HepG2 (cell line): ENCODE measurements around the gene IL36B. TPM values are rescaled to one million over a fixed set of nuclear protein-coding genes. Genes with fewer than 3 reads are reported as not detected.
A peak's percentile ranks its signal among the peaks of the same experiment; 100 is the strongest.

Experiments used
- ATAC-seq: fragments of 200-7000 bp; cut with Tn5 transposase; 3 replicates; pipeline ENCODE4 v1.9.1; 2020; ENCODE audit warnings: mild to moderate bottlenecking, moderate library complexity
- BruUV-seq: library from RNA; stranded (reverse); fragments of 400-500 nt; replicated peaks from 2 replicates; lab custom pipeline; 2021; lab: Mats Ljungman, UMichigan
- CTCF ChIA-PET: fragments of 300-600 bp; formaldehyde crosslinking; extraction: SDS; loops from one replicate; lab custom pipeline; 2021; ENCODE audit warnings: low total read pairs, inconsistent platforms, low intra/inter-chr PET ratio; lab: Yijun Ruan, JAX
- POLR2A ChIA-PET: fragments of 350-600 bp; sonication (Branson Sonifier 250); formaldehyde crosslinking; loops from one replicate; lab custom pipeline; 2020; ENCODE audit warnings: antibody characterized with exemption, inconsistent platforms; lab: Yijun Ruan, JAX
- DNase-seq: peaks from one replicate; pipeline ENCODE4 v3.0.0-alpha.2; 2015; ENCODE audit warnings: low spot score
- FAIRE-seq: peaks from 3 replicates; lab custom pipeline; 2011; peaks lifted over from hg19 to GRCh38; lab: Jason Lieb, UNC
- H2AFZ ChIP-seq: one replicate; pipeline ENCODE4 v1.6.1; 2011; ENCODE audit warnings: low read length, inconsistent platforms
- H3K27ac ChIP-seq: fragments of 300-600 bp; 3 replicates; pipeline ENCODE4 v1.8.0; 2011; ENCODE audit warnings: mixed run types, mild to moderate bottlenecking, mixed read lengths, low read length, inconsistent platforms; ENCODE audit not compliant: insufficient read depth; ENCODE audit errors: extremely low read length
- H3K27me3 ChIP-seq, 2 experiments: fragments of 200-600 bp in 1 of 2; 2 replicates in 1 of 2; 3 replicates in 1 of 2; pipeline versions ENCODE4 v1.6.0 to v1.8.0; 2011; ENCODE audit warnings: low read length in 2 of 2, mild to moderate bottlenecking in 2 of 2, moderate library complexity in 2 of 2, inconsistent platforms in 1 of 2; ENCODE audit not compliant: insufficient read depth in 2 of 2, control insufficient read depth in 1 of 2
- H3K36me3 ChIP-seq, 2 experiments: fragments of 200-600 bp in 1 of 2; replicated peaks in 1 of 2; 2 replicates in 1 of 2; 3 replicates in 1 of 2; pipeline versions ENCODE4 v1.5.1 to v1.8.0; 2011; ENCODE audit warnings: low read length in 2 of 2, inconsistent platforms in 1 of 2; ENCODE audit not compliant: insufficient read depth in 2 of 2, control insufficient read depth in 1 of 2
- H3K4me1 ChIP-seq: 2 replicates; pipeline ENCODE4 v1.5.1; 2012; ENCODE audit warnings: low read length, inconsistent platforms; ENCODE audit not compliant: insufficient read depth
- H3K4me2 ChIP-seq: 2 replicates; pipeline ENCODE4 v1.6.0; 2011; ENCODE audit warnings: low read depth, low read length, inconsistent platforms
- H3K4me3 ChIP-seq, 3 experiments: fragments of 200-600 bp in 1 of 3; sonication (generic), shearing (Covaris generic) in 1 of 3; replicated peaks in 1 of 3; 2 replicates each; pipeline ENCODE4 v1.5.1; 2011 to 2016; ENCODE audit warnings: low read length in 3 of 3, inconsistent platforms in 2 of 3, low read depth in 2 of 3, mild to moderate bottlenecking in 2 of 3, control low read depth in 1 of 3, mixed read lengths in 1 of 3; ENCODE audit not compliant: insufficient read depth in 1 of 3
- H3K79me2 ChIP-seq: one replicate; pipeline ENCODE4 v1.6.1; 2011; ENCODE audit warnings: low read length, inconsistent platforms; ENCODE audit not compliant: insufficient read depth
- H3K9ac ChIP-seq: 2 replicates; pipeline ENCODE4 v1.6.0; 2011; ENCODE audit warnings: mild to moderate bottlenecking, low read depth, low read length, inconsistent platforms; ENCODE audit not compliant: insufficient read depth
- H3K9me3 ChIP-seq: 2 replicates; pipeline ENCODE4 v1.5.1; 2012; ENCODE audit warnings: mild to moderate bottlenecking, low read length
- H4K20me1 ChIP-seq: 2 replicates; pipeline ENCODE4 v1.6.0; 2011; ENCODE audit warnings: inconsistent platforms, mild to moderate bottlenecking, low read length, moderate library complexity; ENCODE audit not compliant: insufficient read depth
- CERS6 ChIP-seq: sonication (generic); formaldehyde crosslinking; IDR thresholded peaks from 2 replicates; pipeline ENCODE4 v1.5.0; 2020; ENCODE audit warnings: missing genetic modification reagents
- CTCF ChIP-seq: sonication (generic); formaldehyde crosslinking; IDR thresholded peaks from 2 replicates; pipeline ENCODE4 v1.5.0; 2020; ENCODE audit warnings: mild to moderate bottlenecking, missing genetic modification reagents, moderate library complexity
- ELF4 ChIP-seq: sonication (generic); formaldehyde crosslinking; IDR thresholded peaks from 2 replicates; pipeline ENCODE4 v1.5.0; 2020; ENCODE audit warnings: missing genetic modification reagents, mild to moderate bottlenecking, moderate library complexity, borderline replicate concordance
- FLYWCH1 ChIP-seq: sonication (generic); formaldehyde crosslinking; IDR thresholded peaks from 2 replicates; pipeline ENCODE4 v1.8.1; 2023; ENCODE audit warnings: mild to moderate bottlenecking, missing genetic modification reagents
- GFI1 ChIP-seq: sonication (generic); formaldehyde crosslinking; IDR thresholded peaks from 2 replicates; pipeline ENCODE4 v1.5.0; 2020; ENCODE audit warnings: missing genetic modification reagents, mild to moderate bottlenecking, borderline replicate concordance
- MNT ChIP-seq: fragments of 450-650 bp; IDR thresholded peaks from 2 replicates; pipeline ENCODE4 v1.6.1; 2016
- PPARG ChIP-seq: conservative IDR thresholded peaks from 2 replicates; pipeline ENCODE4 v1.6.1; 2016; ENCODE audit warnings: missing biosample characterization, missing genetic modification reagents
- RAD21 ChIP-seq: fragments of 450-650 bp; formaldehyde crosslinking; IDR thresholded peaks from 2 replicates; pipeline ENCODE4 v1.5.0; 2020; ENCODE audit warnings: mild to moderate bottlenecking
- RORA ChIP-seq: sonication (generic); formaldehyde crosslinking; IDR thresholded peaks from 2 replicates; pipeline ENCODE4 v1.5.0; 2020; ENCODE audit warnings: mild to moderate bottlenecking, missing genetic modification reagents, moderate library complexity
- STAG1 ChIP-seq: sonication (generic); formaldehyde crosslinking; IDR thresholded peaks from 2 replicates; pipeline ENCODE4 v1.4.0; 2020; ENCODE audit warnings: missing genetic modification reagents
- ZBTB7A ChIP-seq: sonication (generic); formaldehyde crosslinking; IDR thresholded peaks from 2 replicates; pipeline ENCODE4 v1.8.0; 2022; ENCODE audit warnings: mild to moderate bottlenecking, missing genetic modification reagents
- ZKSCAN8 ChIP-seq: IDR thresholded peaks from 2 replicates; pipeline ENCODE4 v1.6.1; 2016; ENCODE audit warnings: borderline replicate concordance, missing genetic modification reagents, missing compliant biosample characterization
- ZNF225 ChIP-seq: sonication (generic); formaldehyde crosslinking; IDR thresholded peaks from 2 replicates; pipeline ENCODE4 v1.4.0; 2020; ENCODE audit warnings: mild to moderate bottlenecking, missing genetic modification reagents
- ZNF3 ChIP-seq: IDR thresholded peaks from 2 replicates; pipeline ENCODE4 v1.7.0; 2017; ENCODE audit warnings: inconsistent platforms
- ZNF382 ChIP-seq: sonication (generic); formaldehyde crosslinking; IDR thresholded peaks from 2 replicates; pipeline ENCODE4 v1.5.0; 2020; ENCODE audit warnings: missing genetic modification reagents, mild to moderate bottlenecking, borderline replicate concordance
- ZNF607 ChIP-seq: sonication (generic); formaldehyde crosslinking; IDR thresholded peaks from 2 replicates; pipeline ENCODE4 v1.5.1; 2020; ENCODE audit warnings: missing genetic modification reagents, mild to moderate bottlenecking, borderline replicate concordance
- ZNF770 ChIP-seq: sonication (generic); formaldehyde crosslinking; IDR thresholded peaks from 2 replicates; pipeline ENCODE4 v1.5.0; 2020; ENCODE audit warnings: mild to moderate bottlenecking, missing genetic modification reagents
- ZSCAN30 ChIP-seq: sonication (generic); formaldehyde crosslinking; IDR thresholded peaks from 2 replicates; pipeline ENCODE4 v1.5.0; 2020; ENCODE audit warnings: mild to moderate bottlenecking, missing genetic modification reagents
- WGBS: methylation state at CpG from one replicate; pipeline ENCODE4 v1.1.6; 2017; ENCODE audit warnings: low lambda C conversion rate; 5-methylcytosine and 5-hydroxymethylcytosine counted together
- in situ Hi-C: cut with HindIII; loops from 2 replicates; pipeline ENCODE4 v1.10.0; 2017; ENCODE audit warnings: low pct_unique_long_range_greater_than_20kb; ENCODE audit not compliant: extremely low pct_ligation_motif_present
- intact Hi-C: fragments of 100-400 bp; cut with micrococcal nuclease; formaldehyde crosslinking; loops from one replicate; pipeline ENCODE4 v1.10.0; 2022; ENCODE audit not compliant: unreplicated experiment
- polyA plus RNA-seq, 8 experiments: library from polyadenylated mRNA; depleted of rRNA in 3 of 8; stranded (reverse) in 7 of 8; unstranded in 1 of 8; fragments of >200 nt; fragmentation: Illumina TruSeq in 4 of 8; extraction: Trizol in 4 of 8; gene quantifications; 2 replicates each; pipeline versions ENCODE4 v1.2.1 to v1.2.3, GENCODE V29; 2011 to 2016; ENCODE audit warnings: low read depth in 4 of 8, missing spikeins in 1 of 8, mixed read lengths in 1 of 8; ENCODE audit not compliant: insufficient read depth in 1 of 8
- total RNA-seq, 5 experiments: library from RNA; depleted of rRNA; stranded (reverse); fragments of >200 nt; fragmentation: Illumina TruSeq; extraction: Trizol; gene quantifications; 2 replicates each; pipeline ENCODE4 v1.2.3, GENCODE V29; 2016; ENCODE audit warnings: low read depth in 1 of 5

IL36B gene
- total and polyA plus RNA-seq, 2 of the 13 experiments (the other 11 are each of a cell fraction or from before 2014, with no cell fraction given) = not detected

- H3K27me3 ChIP-seq = peaks cover 0 to 6% of the 10 kb centered on the region in 2 experiments; a peak in 1 of 5 replicates
- CTCF ChIA-PET = interaction anchor here (0.7 to 1.6 kb wide), 6 partner anchors 52 to 115 kb away, joined by 3 to 10 read pairs (median 5); no protein-coding TSS in a partner anchor
- no peaks in the 10 kb centered on the region for H3K79me2 ChIP-seq
- H3K4me1 ChIP-seq = peaks cover 41% of the 10 kb centered on the region
- H2AFZ ChIP-seq = no peak overlapping the region
- H3K27ac ChIP-seq = no peak overlapping the region
- intact Hi-C loops (loop anchor here (1.0 kb wide), 1 partner anchor 115 kb away; no protein-coding TSS in a partner anchor), in situ Hi-C loops (loop anchor here (5.0 to 10.0 kb wide), 3 partner anchors 53 to 290 kb away; no protein-coding TSS in a partner anchor)
- ATAC-seq = no peak
- H4K20me1 ChIP-seq = no peaks in the 10 kb centered on the region
- H3K9me3 ChIP-seq = no peaks in the 10 kb centered on the region; the same call in 1 of the 2 replicates
- POLR2A ChIA-PET = interaction anchor here (1.0 to 1.7 kb wide), 2 partner anchors 43 to 115 kb away, joined by 3 to 7 read pairs; partner anchors contain the start of gene IL1RN
- H3K9ac ChIP-seq = no peak overlapping the region
- H3K36me3 ChIP-seq = no peaks in the 10 kb centered on the region
- no peak for FAIRE-seq
- DNase-seq = no peak
- no peak overlapping the region for H3K4me3 ChIP-seq
- no TSS peak for BruUV-seq
- 16% methylated on average over 5 of the region's 5 CpGs for WGBS
- no peak overlapping the region for H3K4me2 ChIP-seq
- TF ChIP-seq ZNF382 (CRISPR knock-in tag) (0 out of 2 replicates have a peak, but pooled peaks have one; percentile 48), ZNF607 (CRISPR knock-in tag) (no peak), MNT (no peak), ZNF3 (CRISPR knock-in tag) (no peak), RAD21 (no peak), GFI1 (CRISPR knock-in tag) (no peak; the same call in 1 of the 2 replicates), FLYWCH1 (CRISPR knock-in tag) (no peak), CERS6 (CRISPR knock-in tag) (no peak), STAG1 (CRISPR knock-in tag) (peak; percentile 64), CTCF (CRISPR knock-in tag) (peak; percentile 62), PPARG (CRISPR knock-in tag) (no peak), ELF4 (CRISPR knock-in tag) (0 out of 2 replicates have a peak, but pooled peaks have one; percentile 32), ZKSCAN8 (CRISPR knock-in tag) (no peak), ZNF225 (CRISPR knock-in tag) (no peak), ZSCAN30 (CRISPR knock-in tag) (0 out of 2 replicates have a peak, but pooled peaks have one; percentile 20), ZNF770 (no peak), RORA (CRISPR knock-in tag) (no peak), ZBTB7A (no peak)
These were observed 31.8 kb upstream of the IL36B start for GRCh38 chr2:113084249-113085000.
